SJSA1 (cell line): ENCODE measurements around the gene ACSL5. TPM values are rescaled to one million over a fixed set of nuclear protein-coding genes. Genes with fewer than 3 reads are reported as not detected.

ENCODE experiments used
- DNase-seq, 2 experiments: peaks; one replicate each; pipeline ENCODE4 v3.0.0-alpha.2; 2015 to 2020; ENCODE audit warnings: low spot score in 2 of 2, low read depth in 1 of 2
- H3K27ac ChIP-seq: fragments of 250-450 bp; sonication (Bioruptor Pico); 2 replicates; pipeline ENCODE4 v1.5.1; 2020; ENCODE audit warnings: mild to moderate bottlenecking, moderate library complexity
- H3K27me3 ChIP-seq: fragments of 250-450 bp; sonication (Bioruptor Pico); replicated peaks from 2 replicates; pipeline ENCODE4 v1.5.1; 2020; ENCODE audit warnings: mild to moderate bottlenecking, moderate library complexity
- H3K36me3 ChIP-seq: fragments of 250-450 bp; sonication (Bioruptor Pico); 2 replicates; pipeline ENCODE4 v1.5.1; 2020; ENCODE audit warnings: mild to moderate bottlenecking
- H3K4me1 ChIP-seq: fragments of 250-450 bp; sonication (Bioruptor Pico); replicated peaks from 2 replicates; pipeline ENCODE4 v1.6.1; 2021; ENCODE audit warnings: mild to moderate bottlenecking
- H3K4me3 ChIP-seq: fragments of 250-450 bp; sonication (Bioruptor Pico); 2 replicates; pipeline ENCODE4 v1.5.1; 2020; ENCODE audit warnings: mild to moderate bottlenecking
- H3K9me3 ChIP-seq: fragments of 250-450 bp; sonication (Bioruptor Pico); replicated peaks from 2 replicates; pipeline ENCODE4 v1.5.1; 2020; ENCODE audit warnings: mild to moderate bottlenecking
- total RNA-seq: library from RNA; depleted of rRNA; stranded (reverse); fragments of >200 nt; shearing (Covaris generic); gene quantifications from 2 replicates; pipeline ENCODE4 v1.2.3, GENCODE V29; 2014

The ACSL5 gene
- total RNA-seq, 1 experiment from 2014 or later: 3.2 TPM

GRCh38 chr10:112343056-112343806 is 30.7 kb upstream of the ACSL5 start:
- DNase-seq: no peak

GRCh38 chr10:112344261-112344660 is 29.7 kb upstream of the ACSL5 start:
- no peak for DNase-seq
- Histone ChIP-seq H3K27me3 (no peaks in the 10 kb centered on the region; the same call in 1 of the 2 replicates), H3K27ac (no peak overlapping the region), H3K4me1 (no peaks in the 10 kb centered on the region), H3K36me3 (no peaks in the 10 kb centered on the region), H3K9me3 (no peaks in the 10 kb centered on the region), H3K4me3 (no peak overlapping the region)

More at GRCh38 chr10:112343056-112343806, 30.7 kb upstream of the ACSL5 start:
- no peaks in the 10 kb centered on the region; the same call in 1 of the 2 replicates for H3K27me3 ChIP-seq
- H3K4me3 ChIP-seq: no peak overlapping the region
- H3K4me1 ChIP-seq: no peaks in the 10 kb centered on the region
- no peaks in the 10 kb centered on the region for H3K9me3 ChIP-seq
- H3K36me3 ChIP-seq: no peaks in the 10 kb centered on the region
- no peak overlapping the region for H3K27ac ChIP-seq

- Histone ChIP-seq H3K4me3 (no peak overlapping the region), H3K27me3 (no peaks in the 10 kb centered on the region; the same call in 1 of the 2 replicates), H3K4me1 (no peaks in the 10 kb centered on the region), H3K36me3 (no peaks in the 10 kb centered on the region), H3K27ac (no peak overlapping the region), H3K9me3 (no peaks in the 10 kb centered on the region)
- DNase-seq: no peak
Measured at GRCh38 chr10:112345202-112345601, 28.7 kb upstream of the ACSL5 start.

DNA sequence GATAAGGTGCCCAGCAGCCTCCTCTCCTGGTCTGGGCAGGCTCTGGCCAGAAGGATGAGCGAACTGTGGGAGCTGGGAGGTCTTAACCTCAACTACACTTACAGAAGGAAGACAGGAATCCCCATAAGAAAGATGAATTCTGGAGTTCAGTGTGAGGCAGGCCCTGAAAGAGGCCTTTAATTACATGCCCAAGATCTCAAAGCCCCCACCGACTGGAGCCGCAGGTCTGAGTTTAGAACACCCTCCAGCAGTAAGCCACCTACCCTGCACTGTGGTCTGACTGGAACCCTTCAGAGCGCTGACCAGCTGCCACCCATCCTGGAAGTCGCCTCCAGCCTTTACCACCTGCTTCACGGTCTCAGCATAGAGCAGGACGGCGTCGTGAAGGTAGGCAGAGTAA is 28.2 kb upstream of the ACSL5 start:
- Histone ChIP-seq H3K27me3 (no peaks in the 10 kb centered on the region; the same call in 1 of the 2 replicates), H3K4me1 (no peaks in the 10 kb centered on the region), H3K36me3 (no peaks in the 10 kb centered on the region), H3K4me3 (no peak overlapping the region), H3K27ac (no peak overlapping the region), H3K9me3 (no peaks in the 10 kb centered on the region)
- no peak for DNase-seq

DNA sequence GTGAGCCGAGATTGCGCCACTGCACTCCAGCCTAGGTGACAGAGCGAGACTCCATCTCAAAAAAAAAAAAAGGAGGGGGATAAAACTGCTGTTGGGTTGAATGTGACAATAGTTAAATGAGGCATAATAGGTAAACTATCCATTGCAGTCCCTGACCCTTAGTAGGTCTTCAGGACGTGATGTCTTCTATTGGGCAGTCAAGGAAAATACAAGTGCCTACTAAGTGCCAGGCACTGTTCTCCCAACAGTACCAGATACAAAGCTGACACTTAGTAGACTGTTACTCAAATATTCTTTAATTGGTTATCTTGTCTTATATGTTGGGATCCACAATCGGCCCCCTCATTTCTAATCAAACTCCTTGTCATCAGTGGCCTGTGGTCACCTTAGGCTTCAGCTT is 27.1 kb upstream of the ACSL5 start:
- H3K36me3 ChIP-seq: no peaks in the 10 kb centered on the region
- no peaks in the 10 kb centered on the region for H3K9me3 ChIP-seq
- no peak overlapping the region for H3K4me3 ChIP-seq
- no peak overlapping the region for H3K27ac ChIP-seq
- no peak for DNase-seq
- H3K27me3 ChIP-seq: no peaks in the 10 kb centered on the region; the same call in 1 of the 2 replicates
- H3K4me1 ChIP-seq: no peaks in the 10 kb centered on the region

DNA sequence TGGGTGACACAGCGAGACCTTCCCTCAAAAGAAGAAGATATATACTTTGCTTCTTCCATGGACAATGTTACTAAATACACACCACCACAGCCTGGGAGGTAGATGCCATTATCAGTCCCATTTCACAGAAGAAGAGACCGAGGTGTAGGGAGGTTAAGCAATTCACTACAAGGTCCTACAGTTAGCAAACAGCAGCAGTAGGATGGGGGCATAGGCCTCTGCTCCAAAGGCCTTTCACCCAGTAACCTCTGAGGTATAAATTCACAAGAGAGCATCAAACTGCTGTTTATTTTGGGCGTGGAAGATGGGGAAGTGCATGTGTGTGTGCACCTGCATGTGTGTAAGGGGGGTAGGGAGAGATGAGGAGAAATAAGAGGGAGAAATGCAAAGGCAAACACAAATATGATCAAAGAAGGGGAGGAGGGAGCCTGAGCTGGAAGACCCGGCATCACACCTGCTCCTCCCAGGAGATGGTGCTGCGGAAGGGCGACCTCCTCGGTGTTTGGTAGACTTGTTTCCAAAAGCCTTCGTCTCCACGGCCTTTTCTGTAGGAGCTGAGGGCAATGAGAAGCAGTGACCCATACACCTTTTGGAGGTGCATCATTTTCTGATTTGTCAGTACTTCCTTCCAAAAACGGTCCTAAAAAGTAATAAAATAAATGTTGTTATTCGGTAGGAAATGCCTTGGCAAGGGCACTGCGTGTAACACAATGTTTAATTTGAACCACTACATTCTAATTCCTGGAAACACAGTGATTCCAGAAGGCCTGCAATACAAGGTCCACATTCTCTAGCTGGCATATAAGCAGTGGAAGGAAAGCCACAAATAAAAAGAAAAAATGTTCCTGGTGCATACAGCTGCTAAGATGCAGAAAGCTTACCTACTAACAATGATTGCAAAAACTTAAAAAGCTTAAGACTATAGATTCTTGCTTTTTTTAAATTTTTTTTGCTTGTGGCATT is 25.9 kb upstream of the ACSL5 start:
- Histone ChIP-seq H3K9me3 (no peaks in the 10 kb centered on the region), H3K4me3 (no peak overlapping the region), H3K27me3 (no peaks in the 10 kb centered on the region; the same call in 1 of the 2 replicates), H3K4me1 (no peaks in the 10 kb centered on the region), H3K36me3 (no peaks in the 10 kb centered on the region), H3K27ac (no peak overlapping the region)
- DNase-seq: no peak

- Histone ChIP-seq H3K4me3 (no peak overlapping the region), H3K4me1 (no peaks in the 10 kb centered on the region)
Measured at GRCh38 chr10:112348759-112349158, 25.2 kb upstream of the ACSL5 start.

GRCh38 chr10:112349521-112350085 is 24.3 kb upstream of the ACSL5 start:
- Histone ChIP-seq H3K9me3 (no peaks in the 10 kb centered on the region), H3K4me1 (no peaks in the 10 kb centered on the region), H3K27me3 (no peaks in the 10 kb centered on the region; the same call in 1 of the 2 replicates), H3K4me3 (no peak overlapping the region), H3K36me3 (no peaks in the 10 kb centered on the region), H3K27ac (no peak overlapping the region)
- DNase-seq: no peak

More at GRCh38 chr10:112348759-112349158, 25.2 kb upstream of the ACSL5 start:
- H3K9me3 ChIP-seq: no peaks in the 10 kb centered on the region
- H3K27me3 ChIP-seq: no peaks in the 10 kb centered on the region; the same call in 1 of the 2 replicates
- H3K27ac ChIP-seq: no peak overlapping the region
- no peak for DNase-seq
- no peaks in the 10 kb centered on the region for H3K36me3 ChIP-seq

GRCh38 chr10:112351146-112351545 is 22.8 kb upstream of the ACSL5 start:
- Histone ChIP-seq H3K27me3 (no peaks in the 10 kb centered on the region; the same call in 1 of the 2 replicates), H3K4me3 (no peak overlapping the region), H3K4me1 (no peaks in the 10 kb centered on the region), H3K36me3 (no peaks in the 10 kb centered on the region), H3K9me3 (no peaks in the 10 kb centered on the region), H3K27ac (no peak overlapping the region)
- no peak for DNase-seq

- Histone ChIP-seq H3K27me3 (no peaks in the 10 kb centered on the region; the same call in 1 of the 2 replicates), H3K4me3 (no peak overlapping the region), H3K9me3 (no peaks in the 10 kb centered on the region), H3K36me3 (no peaks in the 10 kb centered on the region), H3K27ac (no peak overlapping the region), H3K4me1 (no peaks in the 10 kb centered on the region)
- no peak for DNase-seq
Measured at GRCh38 chr10:112352044-112352443, 21.9 kb upstream of the ACSL5 start.

GRCh38 chr10:112353046-112353445 is 20.9 kb upstream of the ACSL5 start:
- Histone ChIP-seq H3K36me3 (no peaks in the 10 kb centered on the region), H3K4me3 (no peak overlapping the region), H3K27ac (no peak overlapping the region), H3K27me3 (no peaks in the 10 kb centered on the region; the same call in 1 of the 2 replicates), H3K4me1 (no peaks in the 10 kb centered on the region), H3K9me3 (no peaks in the 10 kb centered on the region)
- DNase-seq: no peak

- Histone ChIP-seq H3K9me3 (no peaks in the 10 kb centered on the region), H3K27me3 (0 out of 2 replicates have a peak, but pooled peaks cover 3% of the 10 kb centered on the region), H3K4me3 (no peak overlapping the region), H3K27ac (no peak overlapping the region), H3K36me3 (no peaks in the 10 kb centered on the region), H3K4me1 (no peaks in the 10 kb centered on the region)
- no peak for DNase-seq
Measured at GRCh38 chr10:112356686-112357085, 17.2 kb upstream of the ACSL5 start.

GRCh38 chr10:112359606-112360307 is 14.2 kb upstream of the ACSL5 start:
- Histone ChIP-seq H3K27ac (no peak overlapping the region), H3K36me3 (no peaks in the 10 kb centered on the region), H3K27me3 (peaks cover 3% of the 10 kb centered on the region; the same call in 1 of the 2 replicates), H3K4me1 (no peaks in the 10 kb centered on the region), H3K9me3 (no peaks in the 10 kb centered on the region), H3K4me3 (no peak overlapping the region)
- DNase-seq: no peak
